Heart left ventricle (tissue), 13 donors: Measurements from ENCODE around the gene VEGFA.
"Not testable (repeated sequence)": the region's sequence is repeated elsewhere in the genome, so short reads cannot be mapped to it uniquely, and the experiment has no call there.

Experiments used
- CTCF ChIP-seq, 12 donors: fragments of 200-600 bp; sonication (generic) in 4 of 12; IDR thresholded peaks; one replicate each; pipeline versions ENCODE4 v1.5.0 to v1.8.0; 2018 to 2022; ENCODE audit warnings: antibody characterized with exemption in 12 of 12, mild to moderate bottlenecking in 5 of 12
- POLR2A ChIP-seq, 2 donors: fragments of 450-650 bp; IDR thresholded peaks; one replicate each; pipeline ENCODE4 v1.6.1; 2017; ENCODE audit warnings: antibody characterized with exemption in 2 of 2, mild to moderate bottlenecking in 2 of 2, moderate library complexity in 2 of 2
- donor health status: ischemic (EF 13 %, LVEDD 7.1; RV severe dilation, severe dysfunction).
- donor health status: DM: no; HTN: yes; CAD: no.
- donor health status: DM: no; HTN: no; CAD: no.
- donor health status: ischemic (EF 25% LVEDD 6.9; RV normal size, moderate dysfunction).
- donor health status: ischemic (EF 25% LVEDD 5.7; RV mildly dilated, moderate dysfunction).
- donor health status: ischemic (EF 35%, LVEDD 5.7; RV mildly dilated, moderate dysfunction).
- donor health status: nonischemic (EF 11% LVEDD 7.7; RV severe dilation, severe dysfunction).
- donor health status: DM: yes; HTN: yes; CAD: no.
- donor health status: PGD.
- donor health status: ischemic (EF 29% LVEDD 5.4; RV normal size, mild dysfunction).
- donor health status: nonischemic (EF 23%, LVEDD 6.1; RV moderate dilation, normal function).

GRCh38 chr6:43818973-43819372, 49.0 kb downstream of the VEGFA start:
- not testable (repeated sequence) for TF ChIP-seq CTCF, POLR2A (IDR thresholded peaks at IDR 0.05)
